Activated CD8-positive, alpha-beta memory T cell treated with anti-CD3 and anti-CD28 coated beads for 1 hour (primary cell): ENCODE results near the gene SLC9A9.

Experiments
- DNase-seq, 2 donors: peaks; one replicate each; pipeline ENCODE4 v3.0.0-alpha.2; 2020; ENCODE audit warnings: low read depth in 1 of 2; ENCODE audit errors: extremely low read depth in 1 of 2

The SLC9A9 gene

DNA sequence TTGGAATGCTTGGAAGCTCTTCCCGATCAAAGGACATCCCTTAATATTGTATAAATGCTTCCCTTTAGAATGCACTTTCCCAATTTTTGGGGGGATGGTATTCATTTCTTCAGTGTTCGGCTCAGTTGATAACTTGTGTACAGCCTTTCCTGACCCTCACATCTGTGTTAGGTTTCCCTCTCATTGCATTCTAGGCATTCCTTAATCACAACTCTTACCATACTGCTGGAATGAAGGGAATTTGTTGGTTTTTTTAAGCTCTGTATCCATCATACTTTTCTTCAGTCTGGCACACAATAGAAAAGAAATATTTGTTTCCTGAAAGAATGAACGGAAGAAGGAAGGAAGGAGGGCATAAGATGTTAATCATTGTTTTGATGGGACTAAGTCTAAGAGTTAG lies 609.2 kb downstream of the SLC9A9 start:
- DNase-seq = no peak

DNA sequence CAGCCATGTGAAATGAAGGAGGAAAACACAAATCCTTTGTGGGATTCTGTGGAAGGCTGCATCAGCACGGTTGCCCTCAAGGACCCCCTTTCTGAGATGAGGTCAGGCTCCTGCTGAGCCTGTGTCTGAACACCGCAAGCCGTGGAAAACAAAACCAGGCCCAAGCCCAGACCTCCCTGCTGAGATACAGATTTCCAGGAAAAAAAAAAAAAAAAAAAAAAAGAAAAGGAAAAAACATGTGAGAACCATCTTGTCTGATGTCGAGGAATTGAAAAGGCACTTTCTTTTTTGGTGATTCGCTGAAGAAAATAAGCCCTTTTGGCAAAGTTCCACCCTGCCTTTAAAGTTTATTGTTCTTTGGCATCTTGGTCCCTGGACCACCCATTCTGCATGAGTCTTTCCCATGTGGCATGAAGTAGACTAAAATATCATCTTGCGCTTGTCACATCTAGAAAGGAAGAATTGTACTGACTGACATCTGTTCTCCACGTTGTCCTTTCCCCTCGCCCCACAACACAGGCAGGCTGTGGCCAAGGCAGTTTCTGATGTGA lies 611.1 kb downstream of the SLC9A9 start:
- DNase-seq = no peak

DNA sequence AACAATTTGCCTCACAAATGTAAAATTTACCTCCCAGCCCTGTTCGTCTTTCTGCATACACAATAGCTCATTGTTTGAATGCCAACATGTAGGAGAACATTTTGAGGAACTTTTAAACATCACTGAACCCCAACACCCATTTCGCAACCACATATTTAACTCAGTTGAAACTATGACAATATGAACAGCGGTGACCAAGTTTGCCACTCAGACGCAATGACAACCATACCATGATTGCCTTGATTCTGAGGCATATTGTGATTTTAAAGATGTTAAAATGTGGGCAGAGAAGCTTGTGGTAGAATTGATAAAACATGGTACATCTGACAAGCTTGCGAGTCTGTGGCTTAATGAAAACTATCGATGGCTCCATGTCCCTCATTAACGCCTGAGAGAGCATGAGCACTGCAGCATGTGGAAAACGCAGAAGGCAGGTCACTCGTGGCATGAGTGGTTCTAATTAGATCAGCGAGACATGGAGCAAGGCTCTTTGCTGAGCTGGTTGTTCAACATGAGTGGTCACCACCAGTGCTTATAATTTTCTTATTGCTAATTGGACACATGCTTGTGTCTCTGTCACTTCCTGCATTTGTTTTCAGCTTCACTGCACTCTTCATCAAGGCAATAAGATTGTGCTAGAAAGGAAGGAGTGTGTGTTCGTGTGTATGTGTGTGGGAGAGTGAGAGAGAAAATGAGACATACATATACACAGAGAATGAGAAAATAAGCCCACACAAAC lies 611.9 kb downstream of the SLC9A9 start:
- DNase-seq = no peak

DNA sequence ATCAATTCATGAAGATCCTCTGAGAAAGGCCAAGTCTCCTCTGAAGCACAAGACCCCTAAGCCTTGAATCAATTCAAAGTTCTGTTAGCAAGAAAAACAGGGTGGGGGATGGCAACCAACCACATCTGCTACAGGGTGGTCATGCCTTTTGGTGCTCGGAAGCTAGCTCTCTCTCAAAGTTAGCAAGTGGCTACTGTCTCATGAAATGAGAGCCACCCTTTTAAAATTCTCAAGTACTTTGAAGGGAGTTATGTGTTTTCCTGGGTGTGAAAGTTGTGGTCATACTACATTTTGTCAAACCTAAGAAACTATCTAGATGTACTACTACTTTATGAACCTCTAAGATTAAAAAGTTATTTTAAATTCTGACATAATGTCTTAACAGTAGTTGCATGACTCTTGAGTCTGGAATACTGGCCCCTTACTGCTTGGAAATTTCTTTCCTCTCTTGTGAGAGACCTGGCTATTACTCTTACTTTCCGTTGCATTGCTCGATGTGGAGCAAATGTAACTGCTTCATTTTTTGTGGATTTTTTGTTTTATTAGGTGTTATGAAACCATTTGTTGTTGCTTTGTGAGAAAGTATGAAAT lies 612.6 kb downstream of the SLC9A9 start:
- no peak for DNase-seq

DNA sequence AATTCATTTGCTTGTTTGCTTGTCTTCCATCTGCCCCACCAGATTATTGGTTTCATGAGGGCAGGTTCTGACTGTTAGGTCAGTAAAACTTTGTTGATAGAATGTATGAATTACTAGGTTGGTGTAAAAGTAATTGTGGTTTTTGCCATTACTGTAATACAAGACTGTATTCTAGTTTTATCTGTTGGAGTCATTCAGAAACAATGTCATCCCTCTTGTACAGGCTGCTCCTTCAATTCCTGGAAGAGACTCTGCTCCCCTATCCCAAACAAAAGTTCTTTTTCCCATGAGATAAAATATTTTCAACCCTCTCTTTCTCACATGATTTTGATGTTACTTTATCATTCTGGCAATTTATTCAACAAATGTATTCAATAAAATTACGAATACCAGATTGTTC lies 613.7 kb downstream of the SLC9A9 start:
- DNase-seq = no peak

DNA sequence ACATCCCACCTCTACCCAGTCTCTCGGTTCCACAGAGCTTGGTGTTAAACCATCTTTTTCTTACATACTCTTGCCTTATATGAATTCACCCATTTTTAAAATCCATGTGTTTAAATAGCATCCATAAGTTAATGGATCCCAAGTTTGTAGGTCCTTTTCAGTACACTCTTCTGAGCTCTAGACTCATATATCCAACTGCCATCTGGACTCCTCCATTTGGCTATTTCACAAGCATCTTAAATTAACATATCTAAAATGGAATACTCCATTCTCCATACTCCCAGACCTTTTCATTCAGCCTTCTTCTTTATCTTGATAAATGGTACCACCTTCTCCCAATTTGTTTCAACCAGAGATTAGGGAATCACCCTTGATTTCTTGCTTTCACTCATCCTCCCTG lies 615.3 kb downstream of the SLC9A9 start:
- DNase-seq = no peak

DNA sequence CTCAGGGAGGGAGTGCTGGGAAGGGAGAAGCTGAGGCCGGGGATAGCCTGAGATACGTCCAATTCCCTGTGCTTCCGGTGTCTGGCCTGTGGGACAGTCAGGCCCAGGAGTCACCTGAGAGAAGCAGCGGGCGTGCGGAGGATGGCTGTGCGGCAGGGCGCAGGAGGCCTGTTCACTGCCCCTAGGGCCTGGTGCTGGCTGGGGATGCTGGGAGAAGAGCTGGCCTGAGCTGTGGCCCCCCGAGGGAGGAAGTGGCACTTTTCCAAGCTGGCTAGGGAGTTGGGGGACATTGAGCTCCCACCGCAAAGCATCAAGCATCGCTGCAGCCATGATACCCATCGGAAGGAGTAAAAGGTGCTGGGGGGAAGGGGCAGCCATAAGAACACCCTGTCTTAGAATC lies 619.9 kb downstream of the SLC9A9 start:
- DNase-seq = no peak

DNA sequence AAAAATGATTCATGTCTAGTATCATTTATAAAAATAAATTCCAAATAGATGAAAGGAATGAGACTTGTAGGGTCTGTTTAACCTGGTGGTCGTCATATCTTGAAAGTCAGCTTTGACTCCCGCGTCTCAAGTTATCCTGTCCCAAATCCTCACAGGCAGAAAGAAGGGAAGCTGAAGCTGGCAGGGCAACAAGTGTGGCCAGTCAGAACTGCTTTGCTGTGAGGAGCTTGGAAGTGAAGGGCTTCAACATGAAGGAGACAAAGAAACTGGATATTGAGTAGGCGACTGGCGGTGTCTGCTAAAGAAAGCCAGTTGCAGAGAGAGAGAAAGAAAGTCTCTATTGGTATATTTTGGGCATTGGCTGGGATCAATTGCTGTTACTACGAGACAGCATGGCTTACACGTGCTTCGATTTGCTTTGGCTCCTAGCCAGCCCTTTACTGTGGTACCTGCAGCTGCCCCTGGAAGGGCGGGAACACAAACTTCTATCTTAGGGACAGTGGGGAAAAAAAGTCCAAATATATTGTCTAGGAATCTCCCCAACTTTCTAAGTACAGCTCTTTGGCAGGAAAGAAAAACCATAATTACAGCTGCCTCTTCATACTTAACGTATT lies 621.5 kb downstream of the SLC9A9 start:
- no peak for DNase-seq

DNA sequence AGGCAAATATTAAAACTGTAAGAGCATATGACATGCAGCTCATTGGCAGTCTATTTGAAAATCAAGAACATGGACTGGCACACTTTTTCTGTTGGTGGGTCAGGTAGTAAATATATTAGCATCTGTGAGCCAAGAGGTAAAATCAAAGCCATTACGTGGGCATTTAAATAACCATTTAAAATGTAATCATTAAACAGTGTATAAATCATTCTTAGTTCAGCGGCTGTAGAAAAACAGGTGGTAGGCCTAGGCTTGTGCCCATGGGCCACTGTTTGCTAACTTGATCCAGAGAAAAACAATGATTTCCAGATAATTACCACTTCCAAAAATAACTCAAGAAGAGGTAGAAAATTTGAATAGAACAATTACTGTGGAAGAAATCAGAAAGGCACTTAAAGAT lies 623.6 kb downstream of the SLC9A9 start:
- DNase-seq = no peak

DNA sequence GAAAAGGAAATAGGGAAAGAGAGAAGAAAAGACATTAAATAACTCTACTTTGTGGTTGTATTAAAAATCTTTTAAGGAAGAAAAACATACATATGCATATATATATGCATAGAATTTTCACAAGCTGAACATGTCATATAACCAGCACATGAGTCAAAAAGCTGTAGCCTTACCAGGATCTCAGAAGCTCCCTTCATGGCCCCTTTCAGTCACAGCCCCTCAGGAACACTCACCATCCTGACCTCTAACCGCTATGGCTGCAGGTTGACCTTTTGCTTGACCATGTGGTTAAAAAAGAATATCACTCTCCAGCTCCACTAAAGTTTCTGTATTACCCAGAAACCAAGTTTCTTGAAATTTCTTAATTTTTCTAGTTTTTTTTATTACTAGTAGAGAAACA lies 625.3 kb downstream of the SLC9A9 start:
- no peak for DNase-seq

DNA sequence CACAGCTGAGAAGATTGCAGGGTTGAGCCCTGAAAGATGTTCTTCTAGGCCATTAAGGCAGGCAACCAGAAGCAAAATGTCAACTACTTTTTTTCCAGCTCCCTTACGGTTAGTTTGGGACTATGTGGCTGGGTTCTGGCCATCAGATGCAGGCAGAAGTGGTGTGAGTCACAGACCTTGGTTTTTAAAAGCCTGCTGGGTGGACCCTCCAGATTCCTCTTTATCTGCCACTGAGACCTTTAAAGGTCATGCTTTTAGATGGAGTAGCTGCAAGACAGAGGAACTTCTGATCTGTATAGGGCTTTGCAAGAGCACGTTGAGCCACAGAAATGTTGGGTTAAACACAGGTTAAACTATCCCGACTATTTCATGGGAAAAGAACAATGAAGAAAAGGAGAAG lies 625.8 kb downstream of the SLC9A9 start:
- DNase-seq = no peak

DNA sequence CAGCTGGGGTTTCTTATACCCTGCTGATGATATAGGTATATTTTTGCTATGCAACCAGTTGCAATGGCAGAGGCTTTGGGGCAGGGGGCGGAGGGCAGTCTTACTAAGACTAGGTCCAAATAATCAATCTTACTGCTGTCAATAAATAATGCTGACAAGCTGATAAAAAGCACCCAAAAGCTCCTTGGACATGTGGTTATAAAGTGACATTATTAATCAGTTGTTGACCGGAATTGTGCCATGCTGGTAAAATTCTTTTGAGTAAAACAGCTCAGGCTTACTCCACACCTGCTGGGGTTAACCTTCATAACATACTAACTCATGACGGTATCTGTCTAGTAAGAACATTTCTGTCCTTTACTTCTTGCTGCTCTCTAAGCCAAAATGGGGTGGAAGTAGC lies 626.8 kb downstream of the SLC9A9 start:
- DNase-seq = no peak

DNA sequence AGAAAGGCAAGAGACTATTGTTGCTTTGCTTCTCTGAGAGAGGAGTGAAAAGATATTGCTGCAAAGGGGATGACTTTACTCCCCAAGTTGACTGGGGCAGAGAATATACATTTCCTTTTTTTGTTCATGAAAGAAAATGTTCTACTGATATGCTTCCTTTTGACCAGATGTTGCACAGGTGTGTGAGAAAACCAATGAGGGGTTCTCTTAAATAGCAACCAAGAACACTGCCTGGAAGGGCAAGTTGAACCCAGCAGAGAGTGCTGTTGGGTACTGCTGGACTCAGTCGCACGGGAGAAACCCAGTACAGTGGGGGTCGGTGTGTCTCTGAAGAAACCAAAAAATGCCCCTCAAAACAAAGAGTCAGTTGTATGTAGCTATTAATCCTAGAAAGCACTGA lies 627.5 kb downstream of the SLC9A9 start:
- DNase-seq = no peak

DNA sequence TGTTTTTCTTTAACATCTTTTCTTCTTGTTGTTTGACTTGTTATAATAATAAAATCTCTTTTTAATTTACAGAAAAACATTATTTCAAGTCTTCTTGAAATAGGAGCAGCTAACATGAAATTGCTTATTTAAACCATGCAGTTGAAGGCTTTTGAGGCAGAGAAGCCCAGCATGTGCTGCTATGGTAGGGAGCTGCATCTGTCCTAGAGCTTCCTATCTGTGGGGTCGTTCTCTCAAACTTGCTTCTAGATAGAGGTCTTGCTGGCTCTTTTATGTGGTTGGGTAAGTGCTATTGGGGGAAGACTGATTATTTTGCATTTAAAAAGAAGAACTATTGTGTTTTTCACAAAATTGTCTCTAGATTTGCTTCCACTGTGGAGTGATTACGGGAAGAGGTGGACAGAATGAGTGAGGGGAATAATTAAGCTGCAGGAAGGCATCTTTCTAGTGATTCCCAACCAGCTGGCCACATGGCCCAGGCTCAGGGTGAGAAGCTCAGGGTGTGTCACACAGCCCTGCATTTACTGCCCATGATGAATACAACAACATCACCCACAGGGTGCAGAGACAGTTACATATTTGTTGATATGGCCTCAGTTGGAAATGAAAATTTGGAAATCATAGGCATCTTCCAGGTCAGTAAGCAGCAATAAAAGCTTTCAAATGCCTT lies 630.0 kb downstream of the SLC9A9 start:
- no peak for DNase-seq

DNA sequence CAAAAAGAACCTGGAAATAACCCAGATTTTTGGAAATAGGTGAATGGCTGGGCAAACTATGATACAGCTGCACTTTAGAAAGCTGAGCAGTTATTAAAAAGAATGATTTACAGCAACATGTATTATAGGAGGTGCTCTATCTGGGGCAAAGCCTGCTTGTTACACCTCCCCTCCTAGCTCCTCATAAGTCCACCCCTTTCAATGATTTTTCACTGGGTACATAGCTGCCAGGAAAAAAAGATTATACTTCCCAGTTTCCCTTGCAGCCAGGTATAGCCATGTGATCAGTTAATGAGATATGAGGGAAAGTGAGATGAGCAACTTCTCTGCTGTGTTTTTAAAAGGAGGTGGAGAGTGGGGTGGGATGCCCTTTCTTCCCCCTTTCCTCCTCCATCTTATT lies 631.0 kb downstream of the SLC9A9 start:
- no peak for DNase-seq

DNA sequence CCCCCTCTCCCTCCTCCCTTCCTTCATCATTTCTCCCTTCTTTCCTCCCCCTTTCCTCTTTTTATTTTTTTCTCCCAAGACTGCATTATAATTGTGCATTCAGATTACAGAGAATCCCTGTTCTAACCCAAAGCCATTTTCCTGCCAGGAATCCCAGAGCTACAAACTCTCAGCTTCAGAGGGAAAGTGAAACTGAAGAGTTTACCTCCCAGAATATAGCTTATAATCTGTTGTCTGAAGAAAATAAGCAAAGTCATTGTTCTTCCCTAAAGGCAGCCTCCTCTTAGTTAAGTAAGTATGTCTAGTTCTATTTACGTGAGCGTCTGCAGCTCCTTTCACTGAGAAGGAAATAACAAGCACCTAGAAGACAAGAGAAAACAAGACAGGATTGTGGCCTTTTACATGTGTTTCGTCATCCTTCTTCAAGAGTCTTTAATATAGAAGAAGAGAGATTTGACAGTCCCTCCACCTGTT lies 631.5 kb downstream of the SLC9A9 start:
- DNase-seq = no peak
